WTC11 (cell line): ENCODE measurements around the gene FMNL2.

Experiments
- ARID4B ChIP-seq: sonication (generic); formaldehyde crosslinking; IDR thresholded peaks from 2 replicates; pipeline ENCODE4 v1.8.0; 2023; ENCODE audit warnings: missing genetic modification reagents, mild to moderate bottlenecking, borderline replicate concordance
- CREM ChIP-seq: sonication (generic); formaldehyde crosslinking; IDR thresholded peaks from 2 replicates; pipeline ENCODE4 v1.8.1; 2022; ENCODE audit warnings: mild to moderate bottlenecking, missing genetic modification reagents, moderate library complexity
- CTCF ChIP-seq: fragments of 200-600 bp; IDR thresholded peaks from 2 replicates; pipeline ENCODE4 v1.8.0; 2022; ENCODE audit warnings: antibody characterized with exemption
- GRHL2 ChIP-seq: fragments of 250-450 bp; sonication (Bioruptor Pico); IDR thresholded peaks from 2 replicates; pipeline ENCODE4 v1.8.0; 2022; ENCODE audit warnings: mild to moderate bottlenecking, moderate library complexity; ENCODE audit not compliant: insufficient replicate concordance, severe bottlenecking
- MAX ChIP-seq: sonication (generic); formaldehyde crosslinking; IDR thresholded peaks from 2 replicates; pipeline ENCODE4 v1.8.0; 2022; ENCODE audit warnings: mild to moderate bottlenecking, missing genetic modification reagents
- NFATC4 ChIP-seq: fragments of 250-450 bp; sonication (Bioruptor Pico); IDR thresholded peaks from 2 replicates; pipeline ENCODE4 v1.9.0; 2021; ENCODE audit warnings: mild to moderate bottlenecking
- NFE2L1 ChIP-seq: sonication (generic); formaldehyde crosslinking; IDR thresholded peaks from 2 replicates; pipeline ENCODE4 v1.8.1; 2023; ENCODE audit warnings: missing genetic modification reagents
- NR1H2 ChIP-seq: sonication (generic); formaldehyde crosslinking; IDR thresholded peaks from 2 replicates; pipeline ENCODE4 v1.9.0; 2021; ENCODE audit warnings: mild to moderate bottlenecking, moderate library complexity, missing genetic modification reagents
- NR2C2 ChIP-seq: sonication (generic); formaldehyde crosslinking; IDR thresholded peaks from 2 replicates; pipeline ENCODE4 v1.8.0; 2022; ENCODE audit warnings: mild to moderate bottlenecking, missing genetic modification reagents
- PRRX2 ChIP-seq: fragments of 250-450 bp; sonication (Bioruptor Pico); IDR thresholded peaks from 2 replicates; pipeline ENCODE4 v1.8.0; 2021; ENCODE audit warnings: mild to moderate bottlenecking
- SOX15 ChIP-seq: fragments of 250-450 bp; sonication (Bioruptor Pico); IDR thresholded peaks from 2 replicates; pipeline ENCODE4 v1.9.0; 2021; ENCODE audit warnings: mild to moderate bottlenecking
- USF2 ChIP-seq: sonication (generic); formaldehyde crosslinking; IDR thresholded peaks from 2 replicates; pipeline ENCODE4 v1.8.1; 2023; ENCODE audit warnings: mild to moderate bottlenecking, missing genetic modification reagents, moderate library complexity
- TF ChIP-seq, protein P1 (sequence below): sonication (generic); formaldehyde crosslinking; IDR thresholded peaks from 2 replicates; pipeline ENCODE4 v1.8.0; 2023; ENCODE audit warnings: missing genetic modification reagents
- TF ChIP-seq, protein P2 (sequence below): sonication (generic); formaldehyde crosslinking; IDR thresholded peaks from 2 replicates; pipeline ENCODE4 v1.8.1; 2023; ENCODE audit warnings: mild to moderate bottlenecking, moderate library complexity, missing genetic modification reagents

DNA sequence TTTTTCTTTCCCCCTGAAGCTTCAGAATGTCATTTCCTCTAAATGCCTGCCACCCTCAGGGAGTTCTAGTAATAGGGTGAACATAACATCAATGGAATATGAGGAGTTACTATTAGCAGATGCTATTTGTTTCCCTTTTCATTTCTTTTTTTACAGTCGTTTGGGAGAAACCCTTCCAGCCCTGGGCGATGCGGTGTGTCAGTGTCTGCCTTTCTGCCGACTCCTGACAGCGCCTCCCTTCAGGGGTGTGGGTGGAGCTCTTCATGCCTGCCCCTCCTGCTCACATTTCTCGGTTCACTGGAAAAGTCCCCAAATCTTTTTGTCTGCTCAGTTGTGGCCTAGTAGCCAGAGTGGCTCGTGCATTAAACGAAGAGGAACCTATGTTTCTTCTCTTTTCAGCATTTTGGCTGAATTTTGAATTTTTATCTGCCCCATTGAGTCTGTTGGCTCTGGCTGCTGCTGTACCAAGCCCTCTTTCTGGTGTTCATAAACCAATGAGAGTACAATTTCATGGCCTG lies 72.3 kb downstream of the FMNL2 start:
- no peak for TF ChIP-seq NR2C2 (CRISPR knock-in tag)
- no peak for TF ChIP-seq CTCF
- no peak for TF ChIP-seq ARID4B (CRISPR knock-in tag)
- no peak for TF ChIP-seq CREM (CRISPR knock-in tag)
- TF ChIP-seq MAX (CRISPR knock-in tag): no peak
- TF ChIP-seq SOX15 (CRISPR knock-in tag): no peak
- no peak for TF ChIP-seq GRHL2
- TF ChIP-seq NFATC4: no peak
- TF ChIP-seq, protein P1, sequence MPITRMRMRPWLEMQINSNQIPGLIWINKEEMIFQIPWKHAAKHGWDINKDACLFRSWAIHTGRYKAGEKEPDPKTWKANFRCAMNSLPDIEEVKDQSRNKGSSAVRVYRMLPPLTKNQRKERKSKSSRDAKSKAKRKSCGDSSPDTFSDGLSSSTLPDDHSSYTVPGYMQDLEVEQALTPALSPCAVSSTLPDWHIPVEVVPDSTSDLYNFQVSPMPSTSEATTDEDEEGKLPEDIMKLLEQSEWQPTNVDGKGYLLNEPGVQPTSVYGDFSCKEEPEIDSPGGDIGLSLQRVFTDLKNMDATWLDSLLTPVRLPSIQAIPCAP (CRISPR knock-in tag): no peak
- no peak for TF ChIP-seq NFE2L1 (CRISPR knock-in tag)
- TF ChIP-seq NR1H2 (CRISPR knock-in tag): no peak
- TF ChIP-seq PRRX2: no peak
- TF ChIP-seq, protein P2, sequence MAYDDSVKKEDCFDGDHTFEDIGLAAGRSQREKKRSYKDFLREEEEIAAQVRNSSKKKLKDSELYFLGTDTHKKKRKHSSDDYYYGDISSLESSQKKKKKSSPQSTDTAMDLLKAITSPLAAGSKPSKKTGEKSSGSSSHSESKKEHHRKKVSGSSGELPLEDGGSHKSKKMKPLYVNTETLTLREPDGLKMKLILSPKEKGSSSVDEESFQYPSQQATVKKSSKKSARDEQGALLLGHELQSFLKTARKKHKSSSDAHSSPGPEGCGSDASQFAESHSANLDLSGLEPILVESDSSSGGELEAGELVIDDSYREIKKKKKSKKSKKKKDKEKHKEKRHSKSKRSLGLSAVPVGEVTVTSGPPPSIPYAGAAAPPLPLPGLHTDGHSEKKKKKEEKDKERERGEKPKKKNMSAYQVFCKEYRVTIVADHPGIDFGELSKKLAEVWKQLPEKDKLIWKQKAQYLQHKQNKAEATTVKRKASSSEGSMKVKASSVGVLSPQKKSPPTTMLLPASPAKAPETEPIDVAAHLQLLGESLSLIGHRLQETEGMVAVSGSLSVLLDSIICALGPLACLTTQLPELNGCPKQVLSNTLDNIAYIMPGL (CRISPR knock-in tag): no peak
- TF ChIP-seq USF2 (CRISPR knock-in tag): no peak
